DOHH2 (cell line): ENCODE results near the gene RIPOR3.

Source experiments
- EZH2phosphoT487 ChIP-seq: fragments of 200-600 bp; sonication (generic); IDR thresholded peaks from 2 replicates; pipeline ENCODE4 v1.6.1; 2017; ENCODE audit warnings: borderline replicate concordance, mild to moderate bottlenecking, antibody characterized with exemption, low read length, moderate library complexity, mixed read lengths
- TF ChIP-seq, protein P1 (sequence below): fragments of 200-600 bp; sonication (generic); IDR thresholded peaks from one replicate; pipeline ENCODE4 v1.5.1; 2014; ENCODE audit warnings: antibody characterized with exemption, mild to moderate bottlenecking, low read depth, low read length; ENCODE audit not compliant: poor library complexity, severe bottlenecking

DNA sequence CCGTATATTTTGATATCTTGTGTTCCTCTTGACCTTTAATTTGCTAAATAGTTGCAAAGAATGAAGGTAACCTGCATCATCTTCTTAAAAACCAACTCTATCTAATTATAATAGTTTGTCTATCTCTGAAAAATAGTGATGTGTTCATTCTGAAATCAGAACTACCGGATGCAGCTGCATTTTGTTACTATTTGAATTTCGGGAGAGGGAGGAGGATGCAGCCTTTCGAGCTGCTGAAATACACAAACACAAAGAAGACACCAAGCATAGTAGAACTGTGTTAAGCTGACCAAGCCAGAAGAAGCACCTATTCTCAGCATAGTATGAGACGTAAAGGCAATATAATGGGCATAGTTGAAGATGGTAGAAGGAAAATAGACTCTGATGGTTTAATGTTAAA is 148.0 kb downstream of the RIPOR3 start:
- TF ChIP-seq, protein P1, sequence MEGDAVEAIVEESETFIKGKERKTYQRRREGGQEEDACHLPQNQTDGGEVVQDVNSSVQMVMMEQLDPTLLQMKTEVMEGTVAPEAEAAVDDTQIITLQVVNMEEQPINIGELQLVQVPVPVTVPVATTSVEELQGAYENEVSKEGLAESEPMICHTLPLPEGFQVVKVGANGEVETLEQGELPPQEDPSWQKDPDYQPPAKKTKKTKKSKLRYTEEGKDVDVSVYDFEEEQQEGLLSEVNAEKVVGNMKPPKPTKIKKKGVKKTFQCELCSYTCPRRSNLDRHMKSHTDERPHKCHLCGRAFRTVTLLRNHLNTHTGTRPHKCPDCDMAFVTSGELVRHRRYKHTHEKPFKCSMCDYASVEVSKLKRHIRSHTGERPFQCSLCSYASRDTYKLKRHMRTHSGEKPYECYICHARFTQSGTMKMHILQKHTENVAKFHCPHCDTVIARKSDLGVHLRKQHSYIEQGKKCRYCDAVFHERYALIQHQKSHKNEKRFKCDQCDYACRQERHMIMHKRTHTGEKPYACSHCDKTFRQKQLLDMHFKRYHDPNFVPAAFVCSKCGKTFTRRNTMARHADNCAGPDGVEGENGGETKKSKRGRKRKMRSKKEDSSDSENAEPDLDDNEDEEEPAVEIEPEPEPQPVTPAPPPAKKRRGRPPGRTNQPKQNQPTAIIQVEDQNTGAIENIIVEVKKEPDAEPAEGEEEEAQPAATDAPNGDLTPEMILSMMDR = no peak
- no peak for TF ChIP-seq EZH2phosphoT487
